Measurements from ENCODE around the gene CTTNBP2NL. TPM values are rescaled to one million over a fixed set of nuclear protein-coding genes. Genes with fewer than 3 reads are reported as not detected.

Gene CTTNBP2NL
- total RNA-seq, 1 experiment from 2014 or later, result 32.2 TPM

GRCh38 chr1:112429749-112430148 lies 33.7 kb downstream of the CTTNBP2NL start:
- POLR2A ChIA-PET (ENCODE audit: unreplicated experiment), result no interaction called here
- Histone ChIP-seq H3F3A (ENCODE audit: insufficient read depth, low read depth) (no peaks in the 10 kb centered on the region), H3K27me3 (ENCODE audit: insufficient read depth, low read depth) (no peaks in the 10 kb centered on the region), H3K79me2 (ENCODE audit: low read depth) (no peaks in the 10 kb centered on the region), H3K4me2 (no peak overlapping the region), H2AFZ (no peak overlapping the region), H3K4me1 (replicated peaks; ENCODE audit: insufficient read depth) (no peaks in the 10 kb centered on the region), H3K9me2 (ENCODE audit: insufficient read depth) (no peaks in the 10 kb centered on the region), H4K20me1 (ENCODE audit: insufficient read depth) (no peaks in the 10 kb centered on the region), H3K4me3 (no peak overlapping the region), H3K36me3 (ENCODE audit: low read depth) (0 out of 2 replicates have a peak, but pooled peaks cover 8% of the 10 kb centered on the region), H3K27ac (no peak overlapping the region), H3K9me3 (ENCODE audit: insufficient read depth, low read depth) (no peaks in the 10 kb centered on the region)
- intact Hi-C loops (cut with micrococcal nuclease; ENCODE audit: unreplicated experiment), result no loop called here
- no TSS peak for BruUV-seq (replicated peaks)
- DNase-seq, result no peak
- CTCF ChIA-PET, result no interaction called here
- TF ChIP-seq CTCF (conservative IDR thresholded peaks at IDR 0.05) (no peak), EZH2 (IDR thresholded peaks at IDR 0.05; ENCODE audit: low read depth) (no peak)

DNA sequence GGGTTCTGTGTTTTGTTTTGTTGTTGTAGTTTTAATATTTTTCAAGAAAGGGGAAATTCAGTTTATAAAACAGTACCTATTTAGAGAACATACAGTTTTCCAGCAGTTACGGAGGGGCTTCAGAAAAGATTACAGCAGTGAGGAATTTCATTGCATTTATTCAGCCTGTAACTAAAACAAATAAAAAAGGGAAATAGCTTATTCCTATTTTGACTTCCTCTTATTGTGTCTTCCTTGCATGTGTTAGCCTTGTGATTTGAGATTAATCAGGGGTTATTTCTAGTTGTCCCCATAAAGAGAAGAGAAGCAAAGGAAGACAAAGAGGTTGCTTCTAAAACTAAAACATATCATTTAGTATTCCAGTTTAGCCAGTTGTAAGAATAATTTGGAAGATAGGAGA lies 35.0 kb downstream of the CTTNBP2NL start:
- TF ChIP-seq CTCF (conservative IDR thresholded peaks at IDR 0.05) (no peak), EZH2 (IDR thresholded peaks at IDR 0.05; ENCODE audit: low read depth) (no peak)
- H3K4me2 ChIP-seq, result no peak overlapping the region
- H3K27me3 ChIP-seq (ENCODE audit: insufficient read depth, low read depth), result no peaks in the 10 kb centered on the region
- CTCF ChIA-PET, result no interaction called here
- no peaks in the 10 kb centered on the region for H4K20me1 ChIP-seq (ENCODE audit: insufficient read depth)
- no peak overlapping the region for H3K4me3 ChIP-seq
- POLR2A ChIA-PET (ENCODE audit: unreplicated experiment), result no interaction called here
- no peak for DNase-seq
- no peaks in the 10 kb centered on the region for H3K9me2 ChIP-seq (ENCODE audit: insufficient read depth)
- H3K79me2 ChIP-seq (ENCODE audit: low read depth), result no peaks in the 10 kb centered on the region
- no peaks in the 10 kb centered on the region for H3K9me3 ChIP-seq (ENCODE audit: insufficient read depth, low read depth)
- no peak overlapping the region; the same call in 1 of the 2 replicates for H3K27ac ChIP-seq
- H3K4me1 ChIP-seq (replicated peaks; ENCODE audit: insufficient read depth), result no peaks in the 10 kb centered on the region
- no peak overlapping the region for H2AFZ ChIP-seq
- H3F3A ChIP-seq (ENCODE audit: insufficient read depth, low read depth), result no peaks in the 10 kb centered on the region
- intact Hi-C loops (cut with micrococcal nuclease; ENCODE audit: unreplicated experiment), result no loop called here
- no TSS peak for BruUV-seq (replicated peaks)
- H3K36me3 ChIP-seq (ENCODE audit: low read depth), result 0 out of 2 replicates have a peak, but pooled peaks cover 8% of the 10 kb centered on the region

DNA sequence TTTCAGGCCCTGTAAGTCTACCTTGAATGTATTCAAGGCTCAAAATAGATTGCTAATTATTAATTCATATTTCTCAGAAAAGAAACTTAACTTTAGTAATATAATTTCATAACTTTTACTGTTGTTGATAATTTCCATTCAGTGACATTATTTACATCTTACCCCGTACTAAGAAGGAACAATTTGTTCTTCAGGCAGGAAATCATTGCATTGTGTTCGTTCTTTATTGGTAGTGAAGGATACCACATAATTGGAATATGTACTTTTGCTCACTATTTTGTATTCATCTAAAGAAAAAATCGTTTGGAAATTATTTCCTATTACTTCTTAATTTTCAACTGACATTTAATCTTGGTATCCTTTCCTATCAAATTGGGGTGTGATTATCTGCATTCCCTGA lies 39.4 kb downstream of the CTTNBP2NL start:
- TF ChIP-seq CTCF (conservative IDR thresholded peaks at IDR 0.05) (no peak), EZH2 (IDR thresholded peaks at IDR 0.05; ENCODE audit: low read depth) (no peak)
- Histone ChIP-seq H3K27me3 (ENCODE audit: insufficient read depth, low read depth) (no peaks in the 10 kb centered on the region), H3K9me2 (ENCODE audit: insufficient read depth) (no peaks in the 10 kb centered on the region), H3K4me1 (replicated peaks; ENCODE audit: insufficient read depth) (no peaks in the 10 kb centered on the region), H2AFZ (no peak overlapping the region), H3K9me3 (ENCODE audit: insufficient read depth, low read depth) (no peaks in the 10 kb centered on the region), H3K4me3 (no peak overlapping the region), H3K27ac (no peak overlapping the region), H4K20me1 (ENCODE audit: insufficient read depth) (peaks cover 30% of the 10 kb centered on the region), H3K4me2 (no peak overlapping the region), H3K79me2 (ENCODE audit: low read depth) (peaks cover 27% of the 10 kb centered on the region; the same call in 1 of the 2 replicates), H3K36me3 (ENCODE audit: low read depth) (0 out of 2 replicates have a peak, but pooled peaks cover 8% of the 10 kb centered on the region), H3F3A (ENCODE audit: insufficient read depth, low read depth) (no peaks in the 10 kb centered on the region)
- BruUV-seq (replicated peaks), result no TSS peak
- ChIA-PET CTCF (no interaction called here), POLR2A (ENCODE audit: unreplicated experiment) (interaction anchor here (0.7 kb wide), 1 partner anchor 162 kb away, joined by 4 read pairs; no protein-coding TSS in a partner anchor)
- intact Hi-C loops (cut with micrococcal nuclease; ENCODE audit: unreplicated experiment), result no loop called here
- DNase-seq, result no peak

Data from PC-9 (cell line).